WTC11 (cell line): ENCODE measurements around the gene NCBP3. TPM values are rescaled to one million over a fixed set of nuclear protein-coding genes. Genes with fewer than 3 reads are reported as not detected.

ENCODE experiments used
- ATAC-seq: fragments of 200-7000 bp; cut with Tn5 transposase; 2 replicates; pipeline ENCODE4 v1.10.0; 2021; ENCODE audit warnings: mild to moderate bottlenecking, moderate library complexity
- CTCF ChIA-PET: fragments of 300-600 bp; sonication (Branson Sonifier 250); formaldehyde crosslinking; loops from one replicate; lab custom pipeline; 2021; ENCODE audit warnings: antibody characterized with exemption; lab: Charles Lee
- POLR2A ChIA-PET: fragments of 350-600 bp; sonication (Branson Sonifier 250); formaldehyde crosslinking; loops from one replicate; lab custom pipeline; 2021; ENCODE audit warnings: antibody characterized with exemption; lab: Charles Lee
- DNase-seq: peaks from one replicate; pipeline ENCODE4 v3.0.0; 2021; ENCODE audit warnings: low spot score
- H3K27ac Mint-ChIP-seq: 2 replicates; pipeline ENCODE4 v1.8.0; 2021; ENCODE audit warnings: mixed read lengths
- H3K27me3 Mint-ChIP-seq: 2 replicates; pipeline ENCODE4 v1.8.0; 2021; ENCODE audit warnings: low read depth, mild to moderate bottlenecking, moderate library complexity, mixed read lengths
- H3K36me3 Mint-ChIP-seq: 2 replicates; pipeline ENCODE4 v1.8.0; 2021; ENCODE audit warnings: mixed read lengths
- H3K4me1 Mint-ChIP-seq: 2 replicates; pipeline ENCODE4 v1.8.0; 2022; ENCODE audit warnings: mixed read lengths
- H3K4me3 Mint-ChIP-seq: 2 replicates; pipeline ENCODE4 v1.8.0; 2021; ENCODE audit warnings: mild to moderate bottlenecking, moderate library complexity, mixed read lengths
- H3K9me3 Mint-ChIP-seq: 2 replicates; pipeline ENCODE4 v1.8.0; 2021; ENCODE audit warnings: mixed read lengths
- CREB1 ChIP-seq: sonication (generic); formaldehyde crosslinking; IDR thresholded peaks from 2 replicates; pipeline ENCODE4 v1.8.0; 2023; ENCODE audit warnings: mild to moderate bottlenecking, missing genetic modification reagents
- E2F1 ChIP-seq: sonication (generic); formaldehyde crosslinking; IDR thresholded peaks from 2 replicates; pipeline ENCODE4 v1.8.0; 2022; ENCODE audit warnings: mild to moderate bottlenecking, missing genetic modification reagents
- E2F4 ChIP-seq: sonication (generic); formaldehyde crosslinking; IDR thresholded peaks from 2 replicates; pipeline ENCODE4 v1.8.1; 2022; ENCODE audit warnings: low read depth, mild to moderate bottlenecking, moderate library complexity, missing genetic modification reagents, borderline replicate concordance
- E2F5 ChIP-seq: sonication (generic); formaldehyde crosslinking; IDR thresholded peaks from 2 replicates; pipeline ENCODE4 v1.8.1; 2022; ENCODE audit warnings: mild to moderate bottlenecking, moderate library complexity, missing genetic modification reagents
- FOXK1 ChIP-seq: sonication (generic); formaldehyde crosslinking; IDR thresholded peaks from 2 replicates; pipeline ENCODE4 v1.8.0; 2022; ENCODE audit warnings: mild to moderate bottlenecking, moderate library complexity, missing genetic modification reagents
- GTF2I ChIP-seq: fragments of 250-450 bp; sonication (Bioruptor Pico); conservative IDR thresholded peaks from 2 replicates; pipeline ENCODE4 v1.4.0; 2021; ENCODE audit warnings: mild to moderate bottlenecking
- HMGA2 ChIP-seq: fragments of 250-450 bp; sonication (Bioruptor Pico); IDR thresholded peaks from 2 replicates; pipeline ENCODE4 v1.4.0; 2021; ENCODE audit warnings: mild to moderate bottlenecking, moderate library complexity
- HMGXB4 ChIP-seq: sonication (generic); formaldehyde crosslinking; IDR thresholded peaks from 2 replicates; pipeline ENCODE4 v1.8.1; 2023; ENCODE audit warnings: mild to moderate bottlenecking, moderate library complexity, missing genetic modification reagents
- IRF2 ChIP-seq: sonication (generic); formaldehyde crosslinking; IDR thresholded peaks from 2 replicates; pipeline ENCODE4 v1.8.0; 2022; ENCODE audit warnings: low read depth, missing genetic modification reagents, borderline replicate concordance
- NR1H2 ChIP-seq: sonication (generic); formaldehyde crosslinking; IDR thresholded peaks from 2 replicates; pipeline ENCODE4 v1.9.0; 2021; ENCODE audit warnings: mild to moderate bottlenecking, moderate library complexity, missing genetic modification reagents
- NR2C2 ChIP-seq: sonication (generic); formaldehyde crosslinking; IDR thresholded peaks from 2 replicates; pipeline ENCODE4 v1.8.0; 2022; ENCODE audit warnings: mild to moderate bottlenecking, missing genetic modification reagents
- PREB ChIP-seq: sonication (generic); formaldehyde crosslinking; IDR thresholded peaks from 2 replicates; pipeline ENCODE4 v1.8.1; 2022; ENCODE audit warnings: mild to moderate bottlenecking, missing genetic modification reagents, moderate library complexity, borderline replicate concordance
- SMAD3 ChIP-seq: sonication (generic); formaldehyde crosslinking; IDR thresholded peaks from 2 replicates; pipeline ENCODE4 v1.8.0; 2022; ENCODE audit warnings: missing genetic modification reagents, mild to moderate bottlenecking, borderline replicate concordance
- ZNF232 ChIP-seq: sonication (generic); formaldehyde crosslinking; IDR thresholded peaks from 2 replicates; pipeline ENCODE4 v1.8.0; 2022; ENCODE audit warnings: mild to moderate bottlenecking, missing genetic modification reagents
- ZNF317 ChIP-seq: sonication (generic); formaldehyde crosslinking; IDR thresholded peaks from 2 replicates; pipeline ENCODE4 v1.8.1; 2023; ENCODE audit warnings: low read depth, mild to moderate bottlenecking, moderate library complexity, missing genetic modification reagents, borderline replicate concordance
- ZSCAN18 ChIP-seq: fragments of 250-450 bp; sonication (Bioruptor Pico); IDR thresholded peaks from 2 replicates; pipeline ENCODE4 v2.1.2; 2022; ENCODE audit warnings: mild to moderate bottlenecking, moderate library complexity
- total RNA-seq: library from RNA; stranded (reverse); gene quantifications from 3 replicates; pipeline ENCODE4 v1.2.3, GENCODE V29; 2021

Gene NCBP3
- total RNA-seq, 1 experiment from 2014 or later: 48.7 TPM

GRCh38 chr17:3834811-3835210 is 11.2 kb downstream of the NCBP3 start:
- TF ChIP-seq NR1H2 (CRISPR knock-in tag) (no peak), E2F5 (CRISPR knock-in tag) (no peak), ZNF232 (CRISPR knock-in tag) (no peak), PREB (CRISPR knock-in tag) (no peak), HMGA2 (CRISPR knock-in tag) (no peak), FOXK1 (CRISPR knock-in tag) (no peak), GTF2I (CRISPR knock-in tag) (no peak), E2F4 (CRISPR knock-in tag) (no peak), ZNF317 (CRISPR knock-in tag) (no peak)
- H3K4me1 Mint-ChIP-seq: no peaks in the 10 kb centered on the region
- DNase-seq (no peak), ATAC-seq (no peak)
- no peak overlapping the region for H3K27ac Mint-ChIP-seq
- no peaks in the 10 kb centered on the region for H3K9me3 Mint-ChIP-seq
- ChIA-PET POLR2A (interaction anchor here (0.6 kb wide), 1 partner anchor 156 kb away, joined by 3 read pairs; no protein-coding TSS in a partner anchor), CTCF (no interaction called here)
- H3K4me3 Mint-ChIP-seq: no peak overlapping the region
- peaks cover 39% of the 10 kb centered on the region for H3K36me3 Mint-ChIP-seq
- H3K27me3 Mint-ChIP-seq: no peaks in the 10 kb centered on the region

- CTCF ChIA-PET: interaction anchor here (5.3 kb wide), 1 partner anchor 91 kb away, joined by 58 read pairs; no protein-coding TSS in a partner anchor
- Mint-ChIP-seq H3K4me3 (no peak overlapping the region), H3K36me3 (peaks cover 52% of the 10 kb centered on the region), H3K27ac (no peak overlapping the region), H3K9me3 (no peaks in the 10 kb centered on the region), H3K4me1 (no peaks in the 10 kb centered on the region), H3K27me3 (no peaks in the 10 kb centered on the region)
- DNase-seq (no peak), ATAC-seq (no peak)
- no peak for TF ChIP-seq IRF2 (CRISPR knock-in tag)
- TF ChIP-seq SMAD3 (CRISPR knock-in tag): no peak
- POLR2A ChIA-PET: no interaction called here
Observed at GRCh38 chr17:3828852-3829232, 17.2 kb downstream of the NCBP3 start.

GRCh38 chr17:3828151-3828851 is 17.7 kb downstream of the NCBP3 start:
- no peaks in the 10 kb centered on the region for H3K4me1 Mint-ChIP-seq

More at GRCh38 chr17:3828151-3828851, 17.7 kb downstream of the NCBP3 start:
- ATAC-seq: no peak
- H3K9me3 Mint-ChIP-seq: no peaks in the 10 kb centered on the region
- H3K36me3 Mint-ChIP-seq: peaks cover 51% of the 10 kb centered on the region
- POLR2A ChIA-PET: no interaction called here
- no peak for DNase-seq
- no peak for TF ChIP-seq HMGXB4 (CRISPR knock-in tag)
- no peak for TF ChIP-seq NR2C2 (CRISPR knock-in tag)
- TF ChIP-seq GTF2I (CRISPR knock-in tag): no peak
- TF ChIP-seq E2F1 (CRISPR knock-in tag): no peak
- no peak for TF ChIP-seq CREB1
- TF ChIP-seq ZSCAN18: no peak
- H3K27ac Mint-ChIP-seq: no peak overlapping the region
- no peaks in the 10 kb centered on the region for H3K27me3 Mint-ChIP-seq
- no peak overlapping the region for H3K4me3 Mint-ChIP-seq
- CTCF ChIA-PET: interaction anchor here (1.0 to 5.3 kb wide), 6 partner anchors 10 to 94 kb away, joined by 3 to 58 read pairs (median 6); partner anchors contain the start of gene NCBP3
